DMS 273 treated with DMSO at 0.1 percent for 48 hours (cell line): ENCODE data around the gene ANKRD53.
"Not testable (repeated sequence)": the region's sequence is repeated elsewhere in the genome, so short reads cannot be mapped to it uniquely, and the experiment has no call there.

Experiments used
- DNase-seq: peaks from one replicate; lab custom pipeline; 2025; lab: John Stamatoyannopoulos, UW

Gene ANKRD53

GRCh38 chr2:71011786-71012185, 33.4 kb downstream of the ANKRD53 start:
- DNase-seq = not testable (repeated sequence)

DNA sequence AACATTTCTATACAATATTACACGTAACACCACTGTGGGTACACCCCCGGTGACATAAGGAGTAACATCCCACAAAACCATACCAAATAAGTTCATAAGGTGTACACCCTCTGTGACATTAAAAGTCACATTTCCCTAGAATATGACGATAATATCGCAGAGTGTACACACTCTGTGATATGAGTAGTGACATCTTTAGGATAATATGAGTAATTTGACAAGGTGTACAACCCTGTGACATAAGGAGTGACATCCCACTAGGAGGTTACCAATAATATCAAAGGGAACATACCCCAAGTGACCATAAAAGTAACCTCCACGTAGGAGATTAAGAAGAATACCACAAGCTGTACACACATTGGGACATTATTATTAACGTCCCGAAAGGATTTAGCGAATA, 40.2 kb downstream of the ANKRD53 start:
- no peak for DNase-seq

DNA sequence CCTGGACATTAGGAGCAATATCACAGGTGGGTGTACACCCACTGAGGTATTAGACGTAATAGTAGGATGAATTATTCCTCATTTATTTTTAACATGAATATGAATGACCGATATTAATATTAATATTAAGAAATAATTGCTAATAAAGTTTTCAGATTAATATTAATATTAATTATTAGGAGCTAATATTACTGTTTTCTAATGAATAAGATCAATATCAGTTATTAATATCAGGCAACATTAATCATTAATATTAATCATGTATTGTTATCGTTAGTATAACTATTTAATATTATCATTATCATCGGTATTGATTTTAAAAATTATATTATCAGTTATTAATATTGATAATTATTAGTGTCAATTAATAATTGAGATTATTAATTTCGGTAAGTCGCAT, 41.6 kb downstream of the ANKRD53 start:
- DNase-seq = not testable (repeated sequence)

GRCh38 chr2:71021394-71021793, 43.0 kb downstream of the ANKRD53 start:
- not testable (repeated sequence) for DNase-seq

DNA sequence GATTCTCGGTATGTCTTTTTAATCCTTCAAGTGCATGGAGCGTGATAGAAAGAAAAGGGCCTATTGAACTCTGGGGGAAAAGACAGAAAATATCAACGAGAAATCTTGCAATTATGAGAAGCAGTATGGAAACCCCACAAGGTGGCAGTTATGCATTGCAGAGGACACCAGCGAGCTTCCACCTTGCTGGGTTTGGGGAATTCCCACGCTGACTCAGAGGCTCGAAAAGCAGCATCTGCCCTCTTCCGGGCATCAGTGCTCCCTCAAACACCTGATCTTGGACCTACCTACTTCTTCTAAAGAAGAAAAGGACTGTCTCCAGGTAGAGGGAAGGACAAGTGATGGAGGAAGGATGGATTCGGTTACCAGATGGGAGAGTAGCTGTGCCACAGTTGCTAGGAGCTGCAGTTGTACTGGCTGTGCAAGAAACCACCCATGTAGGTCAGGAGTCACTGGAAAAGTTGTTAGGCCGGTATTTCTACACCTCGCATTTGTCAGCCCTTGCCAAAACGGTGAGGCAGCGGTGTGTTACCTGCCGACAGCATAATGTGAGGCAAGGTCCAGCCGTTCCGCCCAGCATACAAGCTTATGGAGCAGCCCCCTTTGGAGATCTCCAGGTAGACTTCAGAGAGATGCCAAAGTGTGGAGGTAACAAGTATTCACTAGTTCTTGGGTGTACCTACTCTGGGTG, 45.3 kb downstream of the ANKRD53 start:
- DNase-seq = not testable (repeated sequence)
